ENCODE results near the gene PTPRG.

The PTPRG gene

DNA sequence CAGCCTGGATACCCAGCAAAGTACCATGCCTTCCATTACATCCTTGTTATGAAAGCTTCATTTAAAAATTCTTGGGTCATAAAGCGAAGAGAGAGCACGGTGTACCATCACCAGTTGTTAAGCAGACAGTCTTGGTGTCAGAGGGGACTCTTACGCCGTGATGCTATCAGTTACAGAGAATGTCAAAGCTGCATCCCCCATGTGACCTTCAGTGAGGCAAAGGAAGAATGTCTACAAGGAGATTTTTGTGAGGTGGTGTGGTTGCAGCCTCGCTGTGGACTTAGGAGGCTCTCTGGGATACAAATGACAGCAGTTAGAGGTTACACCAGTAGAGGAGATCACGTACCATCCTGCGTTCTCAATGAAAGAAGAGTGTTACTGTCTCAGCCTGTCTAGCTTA is 533.7 kb downstream of the PTPRG start:
- H3K79me2 ChIP-seq (ENCODE audit: low read length) = no peaks in the 10 kb centered on the region
- H3K9ac ChIP-seq (ENCODE audit: low read length) = no peak overlapping the region
- H3K27ac ChIP-seq (ENCODE audit: low read length) = no peak overlapping the region
- H3K4me2 ChIP-seq (ENCODE audit: low read length) = no peak overlapping the region
- H3K36me3 ChIP-seq (replicated peaks; ENCODE audit: low read depth, low read length) = no peaks in the 10 kb centered on the region
- H3K27me3 ChIP-seq (ENCODE audit: low read depth, low read length) = no peaks in the 10 kb centered on the region
- no peak overlapping the region for H2AFZ ChIP-seq (ENCODE audit: low read depth, low read length)
- H3K4me3 ChIP-seq (ENCODE audit: low read length) = no peak overlapping the region
- TF ChIP-seq, protein P1, sequence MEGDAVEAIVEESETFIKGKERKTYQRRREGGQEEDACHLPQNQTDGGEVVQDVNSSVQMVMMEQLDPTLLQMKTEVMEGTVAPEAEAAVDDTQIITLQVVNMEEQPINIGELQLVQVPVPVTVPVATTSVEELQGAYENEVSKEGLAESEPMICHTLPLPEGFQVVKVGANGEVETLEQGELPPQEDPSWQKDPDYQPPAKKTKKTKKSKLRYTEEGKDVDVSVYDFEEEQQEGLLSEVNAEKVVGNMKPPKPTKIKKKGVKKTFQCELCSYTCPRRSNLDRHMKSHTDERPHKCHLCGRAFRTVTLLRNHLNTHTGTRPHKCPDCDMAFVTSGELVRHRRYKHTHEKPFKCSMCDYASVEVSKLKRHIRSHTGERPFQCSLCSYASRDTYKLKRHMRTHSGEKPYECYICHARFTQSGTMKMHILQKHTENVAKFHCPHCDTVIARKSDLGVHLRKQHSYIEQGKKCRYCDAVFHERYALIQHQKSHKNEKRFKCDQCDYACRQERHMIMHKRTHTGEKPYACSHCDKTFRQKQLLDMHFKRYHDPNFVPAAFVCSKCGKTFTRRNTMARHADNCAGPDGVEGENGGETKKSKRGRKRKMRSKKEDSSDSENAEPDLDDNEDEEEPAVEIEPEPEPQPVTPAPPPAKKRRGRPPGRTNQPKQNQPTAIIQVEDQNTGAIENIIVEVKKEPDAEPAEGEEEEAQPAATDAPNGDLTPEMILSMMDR (IDR thresholded peaks at IDR 0.05; ENCODE audit: low read depth, low read length) = no peak
- no peak for TF ChIP-seq EZH2phosphoT487 (IDR thresholded peaks at IDR 0.05; ENCODE audit: low read depth)
- H4K20me1 ChIP-seq (ENCODE audit: insufficient read depth, low read length) = no peaks in the 10 kb centered on the region
- H3K9me3 ChIP-seq (ENCODE audit: insufficient read depth, low read length) = no peaks in the 10 kb centered on the region
- H3K4me1 ChIP-seq (ENCODE audit: low read length) = no peaks in the 10 kb centered on the region

DNA sequence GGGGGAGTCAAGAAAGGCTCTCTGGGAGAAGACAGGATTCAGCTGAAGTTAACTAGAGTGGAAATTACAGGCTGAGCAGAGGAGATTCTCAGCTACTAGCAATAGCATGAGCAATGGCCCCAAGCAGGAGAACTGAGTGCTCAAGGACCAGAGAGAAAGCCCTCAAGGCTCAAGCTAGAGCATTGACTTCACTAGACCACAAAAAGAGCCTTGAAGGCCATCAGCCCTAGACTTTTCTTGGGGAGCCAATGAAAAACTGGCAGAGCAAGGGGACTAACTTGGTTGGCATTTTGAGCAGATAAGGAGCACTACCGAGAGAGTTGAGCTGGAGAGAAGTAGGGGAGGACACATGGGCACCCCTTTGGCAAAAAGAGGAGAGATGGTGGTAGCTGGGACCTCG is 534.4 kb downstream of the PTPRG start:
- H3K27ac ChIP-seq (ENCODE audit: low read length) = no peak overlapping the region
- no peak overlapping the region for H2AFZ ChIP-seq (ENCODE audit: low read depth, low read length)
- H3K36me3 ChIP-seq (replicated peaks; ENCODE audit: low read depth, low read length) = no peaks in the 10 kb centered on the region
- H4K20me1 ChIP-seq (ENCODE audit: insufficient read depth, low read length) = no peaks in the 10 kb centered on the region
- no peak overlapping the region for H3K4me3 ChIP-seq (ENCODE audit: low read length)
- no peaks in the 10 kb centered on the region for H3K9me3 ChIP-seq (ENCODE audit: insufficient read depth, low read length)
- no peaks in the 10 kb centered on the region for H3K27me3 ChIP-seq (ENCODE audit: low read depth, low read length)
- H3K4me2 ChIP-seq (ENCODE audit: low read length) = no peak overlapping the region
- no peak overlapping the region for H3K9ac ChIP-seq (ENCODE audit: low read length)
- H3K4me1 ChIP-seq (ENCODE audit: low read length) = no peaks in the 10 kb centered on the region
- no peaks in the 10 kb centered on the region for H3K79me2 ChIP-seq (ENCODE audit: low read length)
- TF ChIP-seq EZH2phosphoT487 (IDR thresholded peaks at IDR 0.05; ENCODE audit: low read depth) = no peak
- TF ChIP-seq, protein P1 (IDR thresholded peaks at IDR 0.05; ENCODE audit: low read depth, low read length) = no peak

DNA sequence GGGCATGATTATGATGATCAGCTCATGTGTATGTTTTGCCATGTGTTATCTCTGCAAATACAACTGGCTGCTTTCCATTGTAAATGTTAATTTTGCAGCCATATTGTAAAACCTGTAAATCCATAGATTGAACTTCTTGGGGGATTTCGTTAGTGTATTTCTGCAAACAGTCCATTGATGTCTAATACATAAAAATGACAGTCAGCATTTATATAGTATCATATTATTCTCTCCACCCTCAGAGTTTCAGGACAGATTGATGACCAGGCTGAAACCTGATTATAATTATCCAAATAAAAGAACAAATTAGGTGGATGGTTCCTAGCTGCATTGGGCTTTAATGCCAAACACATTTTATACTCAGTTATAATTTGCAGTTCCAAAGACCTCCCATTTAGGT is 535.1 kb downstream of the PTPRG start:
- Histone ChIP-seq H3K4me2 (ENCODE audit: low read length) (no peak overlapping the region), H3K36me3 (replicated peaks; ENCODE audit: low read depth, low read length) (no peaks in the 10 kb centered on the region), H3K9ac (ENCODE audit: low read length) (no peak overlapping the region), H3K27ac (ENCODE audit: low read length) (no peak overlapping the region), H4K20me1 (ENCODE audit: insufficient read depth, low read length) (no peaks in the 10 kb centered on the region), H3K79me2 (ENCODE audit: low read length) (no peaks in the 10 kb centered on the region), H3K27me3 (ENCODE audit: low read depth, low read length) (no peaks in the 10 kb centered on the region), H2AFZ (ENCODE audit: low read depth, low read length) (no peak overlapping the region), H3K4me1 (ENCODE audit: low read length) (no peaks in the 10 kb centered on the region), H3K4me3 (ENCODE audit: low read length) (no peak overlapping the region), H3K9me3 (ENCODE audit: insufficient read depth, low read length) (no peaks in the 10 kb centered on the region)
- no peak for TF ChIP-seq EZH2phosphoT487 (IDR thresholded peaks at IDR 0.05; ENCODE audit: low read depth)
- TF ChIP-seq, protein P1 (IDR thresholded peaks at IDR 0.05; ENCODE audit: low read depth, low read length) = no peak

DNA sequence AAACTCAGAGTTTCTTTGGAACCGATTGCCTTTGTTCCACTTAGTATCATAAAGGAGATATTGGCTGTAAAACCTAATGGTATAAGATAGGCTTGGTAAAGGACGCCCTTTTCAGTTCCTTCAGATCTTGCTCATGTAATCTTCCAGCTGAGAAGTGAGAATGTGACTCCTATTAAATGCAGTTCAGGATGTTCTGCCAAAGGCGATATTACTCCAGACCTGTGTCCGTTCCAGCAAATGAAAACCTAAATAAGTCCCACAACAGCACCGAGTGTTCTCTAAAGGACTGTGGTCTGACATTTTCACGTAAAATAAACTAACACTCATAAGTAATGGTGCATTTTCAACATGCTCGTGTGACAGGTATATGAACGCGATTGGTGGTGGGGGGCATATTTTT is 535.8 kb downstream of the PTPRG start:
- H3K27ac ChIP-seq (ENCODE audit: low read length) = no peak overlapping the region
- TF ChIP-seq EZH2phosphoT487 (IDR thresholded peaks at IDR 0.05; ENCODE audit: low read depth) = no peak
- TF ChIP-seq, protein P1 (IDR thresholded peaks at IDR 0.05; ENCODE audit: low read depth, low read length) = no peak
- H3K9me3 ChIP-seq (ENCODE audit: insufficient read depth, low read length) = no peaks in the 10 kb centered on the region

More for the DNA sequence above, 535.8 kb downstream of the PTPRG start:
- H2AFZ ChIP-seq (ENCODE audit: low read depth, low read length) = no peak overlapping the region
- H3K4me3 ChIP-seq (ENCODE audit: low read length) = no peak overlapping the region
- H3K4me2 ChIP-seq (ENCODE audit: low read length) = no peak overlapping the region
- no peaks in the 10 kb centered on the region for H3K79me2 ChIP-seq (ENCODE audit: low read length)
- no peaks in the 10 kb centered on the region for H3K4me1 ChIP-seq (ENCODE audit: low read length)
- H3K36me3 ChIP-seq (replicated peaks; ENCODE audit: low read depth, low read length) = no peaks in the 10 kb centered on the region
- no peak overlapping the region for H3K9ac ChIP-seq (ENCODE audit: low read length)
- no peaks in the 10 kb centered on the region for H4K20me1 ChIP-seq (ENCODE audit: insufficient read depth, low read length)
- H3K27me3 ChIP-seq (ENCODE audit: low read depth, low read length) = no peaks in the 10 kb centered on the region

All from OCI-LY3 (cell line).